Measurements from ENCODE around the gene GNPNAT1. TPM values are rescaled to one million over a fixed set of nuclear protein-coding genes. Genes with fewer than 3 reads are reported as not detected.

The GNPNAT1 gene
- polyA plus RNA-seq, 2 of the 4 experiments (the other 2 are of a cell fraction) = 48.6 to 74.3 TPM

DNA sequence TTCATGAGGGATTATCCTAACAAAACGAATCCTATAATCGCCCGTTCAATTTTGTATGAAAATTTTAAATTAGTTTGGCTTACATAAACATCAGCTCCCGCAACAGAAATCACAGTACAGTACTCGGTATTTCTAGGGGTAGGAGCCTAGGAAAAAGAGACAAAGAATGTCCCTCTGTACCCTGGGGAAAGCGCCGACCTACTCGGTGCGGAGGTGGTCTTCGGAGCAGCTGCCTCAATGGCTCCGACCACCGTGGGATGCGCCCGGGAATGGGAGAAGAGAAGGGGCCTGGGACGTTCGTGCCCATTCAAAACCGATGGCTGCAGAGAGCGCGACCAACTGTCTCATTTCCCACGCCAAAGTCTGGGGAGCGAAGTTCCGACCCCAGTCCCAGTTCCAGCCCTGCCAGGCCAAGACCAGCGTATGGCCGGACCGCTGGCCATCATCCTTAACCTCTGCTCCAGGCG lies 618 bp downstream of the GNPNAT1 start:
- 3% methylated on average over 26 of the region's 26 CpGs for WGBS (ENCODE audit: missing lambda C conversion rate)

DNA sequence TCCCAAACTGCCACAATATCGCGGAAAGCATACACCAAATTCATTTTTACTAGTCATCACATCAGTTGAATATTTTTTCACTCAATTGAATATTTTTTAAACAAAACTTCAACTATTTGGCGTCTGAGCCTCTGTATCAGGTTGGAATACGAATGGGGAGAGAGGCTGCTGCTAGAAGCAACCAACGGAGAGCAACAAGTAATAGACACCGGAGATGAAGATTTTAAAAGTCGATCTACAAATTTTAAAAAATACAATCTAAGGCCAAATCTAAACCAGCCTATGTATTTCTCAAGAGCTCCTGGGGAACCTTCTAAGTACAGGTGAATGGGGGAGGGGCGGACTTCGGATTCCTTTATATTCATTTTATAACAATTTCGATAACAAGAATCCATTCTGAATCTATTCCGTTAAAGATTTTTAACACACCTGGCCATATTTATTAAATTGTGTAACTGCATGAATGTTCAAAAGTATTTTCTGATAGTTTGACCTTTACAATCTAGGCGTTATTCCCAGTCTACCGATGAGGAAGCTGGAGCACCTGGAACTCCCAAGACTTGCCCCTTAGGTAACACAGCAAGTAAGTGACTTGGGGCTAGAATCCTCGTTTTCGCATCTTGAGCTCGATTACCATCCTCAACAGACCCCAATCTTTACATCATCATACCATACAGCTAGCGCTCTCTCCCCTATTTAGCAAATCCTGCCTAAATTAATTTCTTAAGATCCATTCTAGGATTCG lies 1.2 kb downstream of the GNPNAT1 start:
- no peaks in the 10 kb centered on the region for H3K9me3 ChIP-seq
- peak overlapping the region; percentile 86 for H3K4me2 ChIP-seq
- ChIA-PET POLR2A (interaction anchor here (1.5 to 2.9 kb wide), 3 partner anchors 60 to 161 kb away, joined by 4 to 14 read pairs (median 6); partner anchors contain the start of genes FERMT2, PSMC6 and STYX), CTCF (interaction anchor here (1.1 to 1.7 kb wide), 2 partner anchors 16 to 22 kb away, joined by 3 to 4 read pairs; no protein-coding TSS in a partner anchor)
- peak overlapping the region; percentile 65 for H3K4me3 ChIP-seq
- H3K4me1 ChIP-seq = peaks cover 19% of the 10 kb centered on the region
- ATAC-seq (no peak), DNase-seq (ENCODE audit: low read depth in 1 of 2, low spot score in 1 of 2) (peak in 1 of 2 experiments; percentile 15), FAIRE-seq (no peak)
- peak overlapping the region; percentile 92 to 96 for H3K27ac ChIP-seq
- 4% methylated on average over 18 of the region's 18 CpGs for WGBS (ENCODE audit: missing lambda C conversion rate)
- no peak for TF ChIP-seq NR3C1 (IDR thresholded peaks at IDR 0.05)
- TF ChIP-seq, protein P1, sequence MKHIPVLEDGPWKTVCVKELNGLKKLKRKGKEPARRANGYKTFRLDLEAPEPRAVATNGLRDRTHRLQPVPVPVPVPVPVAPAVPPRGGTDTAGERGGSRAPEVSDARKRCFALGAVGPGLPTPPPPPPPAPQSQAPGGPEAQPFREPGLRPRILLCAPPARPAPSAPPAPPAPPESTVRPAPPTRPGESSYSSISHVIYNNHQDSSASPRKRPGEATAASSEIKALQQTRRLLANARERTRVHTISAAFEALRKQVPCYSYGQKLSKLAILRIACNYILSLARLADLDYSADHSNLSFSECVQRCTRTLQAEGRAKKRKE (CRISPR knock-in tag; IDR thresholded peaks at IDR 0.05; ENCODE audit: low read depth) = no peak
- TF ChIP-seq CHD4 (IDR thresholded peaks at IDR 0.05; ENCODE audit: borderline replicate concordance) = no peak
- no peak for TF ChIP-seq HOXA7 (CRISPR knock-in tag; IDR thresholded peaks at IDR 0.05)
- TF ChIP-seq BHLHE40 (IDR thresholded peaks at IDR 0.05; ENCODE audit: low read depth, low read length) = no peak
- TF ChIP-seq, protein P2, sequence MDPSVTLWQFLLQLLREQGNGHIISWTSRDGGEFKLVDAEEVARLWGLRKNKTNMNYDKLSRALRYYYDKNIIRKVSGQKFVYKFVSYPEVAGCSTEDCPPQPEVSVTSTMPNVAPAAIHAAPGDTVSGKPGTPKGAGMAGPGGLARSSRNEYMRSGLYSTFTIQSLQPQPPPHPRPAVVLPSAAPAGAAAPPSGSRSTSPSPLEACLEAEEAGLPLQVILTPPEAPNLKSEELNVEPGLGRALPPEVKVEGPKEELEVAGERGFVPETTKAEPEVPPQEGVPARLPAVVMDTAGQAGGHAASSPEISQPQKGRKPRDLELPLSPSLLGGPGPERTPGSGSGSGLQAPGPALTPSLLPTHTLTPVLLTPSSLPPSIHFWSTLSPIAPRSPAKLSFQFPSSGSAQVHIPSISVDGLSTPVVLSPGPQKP (IDR thresholded peaks at IDR 0.05; ENCODE audit: low read depth, low read length) = no peak
- TF ChIP-seq, protein P3, sequence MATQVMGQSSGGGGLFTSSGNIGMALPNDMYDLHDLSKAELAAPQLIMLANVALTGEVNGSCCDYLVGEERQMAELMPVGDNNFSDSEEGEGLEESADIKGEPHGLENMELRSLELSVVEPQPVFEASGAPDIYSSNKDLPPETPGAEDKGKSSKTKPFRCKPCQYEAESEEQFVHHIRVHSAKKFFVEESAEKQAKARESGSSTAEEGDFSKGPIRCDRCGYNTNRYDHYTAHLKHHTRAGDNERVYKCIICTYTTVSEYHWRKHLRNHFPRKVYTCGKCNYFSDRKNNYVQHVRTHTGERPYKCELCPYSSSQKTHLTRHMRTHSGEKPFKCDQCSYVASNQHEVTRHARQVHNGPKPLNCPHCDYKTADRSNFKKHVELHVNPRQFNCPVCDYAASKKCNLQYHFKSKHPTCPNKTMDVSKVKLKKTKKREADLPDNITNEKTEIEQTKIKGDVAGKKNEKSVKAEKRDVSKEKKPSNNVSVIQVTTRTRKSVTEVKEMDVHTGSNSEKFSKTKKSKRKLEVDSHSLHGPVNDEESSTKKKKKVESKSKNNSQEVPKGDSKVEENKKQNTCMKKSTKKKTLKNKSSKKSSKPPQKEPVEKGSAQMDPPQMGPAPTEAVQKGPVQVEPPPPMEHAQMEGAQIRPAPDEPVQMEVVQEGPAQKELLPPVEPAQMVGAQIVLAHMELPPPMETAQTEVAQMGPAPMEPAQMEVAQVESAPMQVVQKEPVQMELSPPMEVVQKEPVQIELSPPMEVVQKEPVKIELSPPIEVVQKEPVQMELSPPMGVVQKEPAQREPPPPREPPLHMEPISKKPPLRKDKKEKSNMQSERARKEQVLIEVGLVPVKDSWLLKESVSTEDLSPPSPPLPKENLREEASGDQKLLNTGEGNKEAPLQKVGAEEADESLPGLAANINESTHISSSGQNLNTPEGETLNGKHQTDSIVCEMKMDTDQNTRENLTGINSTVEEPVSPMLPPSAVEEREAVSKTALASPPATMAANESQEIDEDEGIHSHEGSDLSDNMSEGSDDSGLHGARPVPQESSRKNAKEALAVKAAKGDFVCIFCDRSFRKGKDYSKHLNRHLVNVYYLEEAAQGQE (IDR thresholded peaks at IDR 0.05) = no peak
- TF ChIP-seq ZNF302 (CRISPR knock-in tag; IDR thresholded peaks at IDR 0.05) = no peak
- TF ChIP-seq HEYL (CRISPR knock-in tag; IDR thresholded peaks at IDR 0.05) = no peak
- TF ChIP-seq RNF2 (IDR thresholded peaks at IDR 0.05; ENCODE audit: borderline replicate concordance, low read depth) = no peak
- TF ChIP-seq, protein P4, sequence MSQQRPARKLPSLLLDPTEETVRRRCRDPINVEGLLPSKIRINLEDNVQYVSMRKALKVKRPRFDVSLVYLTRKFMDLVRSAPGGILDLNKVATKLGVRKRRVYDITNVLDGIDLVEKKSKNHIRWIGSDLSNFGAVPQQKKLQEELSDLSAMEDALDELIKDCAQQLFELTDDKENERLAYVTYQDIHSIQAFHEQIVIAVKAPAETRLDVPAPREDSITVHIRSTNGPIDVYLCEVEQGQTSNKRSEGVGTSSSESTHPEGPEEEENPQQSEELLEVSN (IDR thresholded peaks at IDR 0.05; ENCODE audit: borderline replicate concordance, low read depth) = no peak
- TF ChIP-seq, protein P5, sequence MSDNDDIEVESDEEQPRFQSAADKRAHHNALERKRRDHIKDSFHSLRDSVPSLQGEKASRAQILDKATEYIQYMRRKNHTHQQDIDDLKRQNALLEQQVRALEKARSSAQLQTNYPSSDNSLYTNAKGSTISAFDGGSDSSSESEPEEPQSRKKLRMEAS (IDR thresholded peaks at IDR 0.05) = no peak
- TF ChIP-seq JUNB (IDR thresholded peaks at IDR 0.05) = no peak
- TF ChIP-seq RAD21 (conservative IDR thresholded peaks at IDR 0.05 in 1 of 2, IDR thresholded peaks at IDR 0.05 in 1 of 2) = no peak
- TF ChIP-seq KDM1A (IDR thresholded peaks at IDR 0.05; ENCODE audit: low read depth) = no peak
- TF ChIP-seq FOXS1 (CRISPR knock-in tag; IDR thresholded peaks at IDR 0.05) = no peak
- no peak for TF ChIP-seq TP53 (CRISPR knock-in tag; IDR thresholded peaks at IDR 0.05)
- TF ChIP-seq SREBF2 (IDR thresholded peaks at IDR 0.05) = no peak

More for the DNA sequence above, 618 bp downstream of the GNPNAT1 start:
- ChIA-PET CTCF (interaction anchor here (1.1 to 1.7 kb wide), 2 partner anchors 16 to 23 kb away, joined by 3 to 4 read pairs; no protein-coding TSS in a partner anchor), POLR2A (interaction anchor here (1.4 to 2.9 kb wide), 5 partner anchors 11 to 160 kb away, joined by 4 to 14 read pairs (median 6); partner anchors contain the start of genes ERO1A, FERMT2, PSMC6 and STYX)
- Histone ChIP-seq H3K9me3 (no peaks in the 10 kb centered on the region), H3K4me1 (peaks cover 19% of the 10 kb centered on the region), H3K4me3 (peak overlapping the region; percentile 65), H3K27ac (peak overlapping the region; percentile 92 to 96), H3K4me2 (peak overlapping the region; percentile 86)
- FAIRE-seq (no peak), ATAC-seq (no peak), DNase-seq (ENCODE audit: low read depth in 1 of 2, low spot score in 1 of 2) (no peak)
- TF ChIP-seq ZC3H11A (IDR thresholded peaks at IDR 0.05) = no peak
- TF ChIP-seq FOSL2 (IDR thresholded peaks at IDR 0.05) = no peak
- TF ChIP-seq FOSL2 (CRISPR knock-in tag; IDR thresholded peaks at IDR 0.05) = no peak
- no peak for TF ChIP-seq ZSCAN20 (CRISPR knock-in tag; IDR thresholded peaks at IDR 0.05)
- TF ChIP-seq, protein P4 (IDR thresholded peaks at IDR 0.05; ENCODE audit: borderline replicate concordance, low read depth) = no peak
- TF ChIP-seq ESRRA (IDR thresholded peaks at IDR 0.05; ENCODE audit: borderline replicate concordance, low read length) = no peak
- TF ChIP-seq HDAC2 (IDR thresholded peaks at IDR 0.05) = no peak
- TF ChIP-seq FOXS1 (CRISPR knock-in tag; IDR thresholded peaks at IDR 0.05) = no peak

All from A549 (cell line).